HG02623 (cell line): Measurements from ENCODE around the gene LBR.
"Not testable (repeated sequence)": the region's sequence is repeated elsewhere in the genome, so short reads cannot be mapped to it uniquely, and the experiment has no call there.

Experiments used
- ATAC-seq: cut with Tn5 transposase; IDR thresholded peaks from one replicate; pipeline ENCODE4 v1.9.1; 2021; ENCODE audit warnings: moderate library complexity; ENCODE audit not compliant: unreplicated experiment

Gene LBR

GRCh38 chr1:225427235-225428067 is at the start of gene LBR:
Gene LBR (minus strand): TSS chr1:225428038. CDS start chr1:225424075, 3,963 bp downstream.
- peak; percentile 29 for ATAC-seq

GRCh38 chr1:225477296-225477911 is 49.6 kb upstream of the LBR start:
- ATAC-seq: no peak

- ATAC-seq: no peak
These were observed 48.7 kb upstream of the LBR start for GRCh38 chr1:225476538-225476988.

GRCh38 chr1:225476100-225476511 is 48.3 kb upstream of the LBR start:
- no peak for ATAC-seq

DNA sequence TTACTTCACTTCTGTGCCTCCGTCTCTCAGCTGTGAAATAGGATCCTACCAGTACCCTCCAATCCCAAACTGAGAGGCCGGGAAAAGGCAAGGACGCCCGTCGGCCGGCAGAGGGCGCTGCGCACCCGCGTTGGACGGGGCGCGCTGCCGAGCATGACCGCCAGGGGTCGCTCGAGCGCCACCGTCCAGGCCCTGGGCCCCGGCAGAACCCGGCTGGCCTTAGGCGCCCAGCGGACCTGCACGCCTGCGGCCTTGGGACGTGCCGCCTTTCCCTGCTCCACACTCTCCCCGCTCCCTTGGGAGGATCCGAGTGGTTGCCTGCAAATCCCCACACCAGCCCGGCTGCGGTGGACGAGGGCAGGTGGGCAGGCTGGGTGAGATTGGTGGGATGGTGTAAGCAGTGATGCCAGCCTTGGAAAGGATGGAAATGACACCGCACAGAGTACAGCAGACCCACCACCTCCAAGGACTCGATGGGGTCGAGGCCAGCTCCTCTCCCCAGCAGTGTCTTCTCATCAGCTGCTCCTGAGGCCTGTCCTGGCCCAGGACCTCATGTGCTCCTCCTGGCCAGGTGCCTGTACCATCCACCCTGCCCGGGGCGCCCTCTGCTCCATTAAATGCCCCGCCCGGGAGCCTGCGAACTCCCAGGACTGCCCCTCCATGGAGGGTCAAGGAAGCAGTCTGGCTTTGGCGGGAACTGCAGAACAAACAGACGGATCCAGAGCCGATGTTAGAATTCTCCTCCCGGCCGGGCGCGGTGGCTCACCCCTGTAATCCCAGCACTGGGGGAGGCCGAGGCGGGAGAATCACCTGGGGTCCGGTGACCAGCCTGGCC is 47.4 kb upstream of the LBR start:
- peak; percentile 77 for ATAC-seq

DNA sequence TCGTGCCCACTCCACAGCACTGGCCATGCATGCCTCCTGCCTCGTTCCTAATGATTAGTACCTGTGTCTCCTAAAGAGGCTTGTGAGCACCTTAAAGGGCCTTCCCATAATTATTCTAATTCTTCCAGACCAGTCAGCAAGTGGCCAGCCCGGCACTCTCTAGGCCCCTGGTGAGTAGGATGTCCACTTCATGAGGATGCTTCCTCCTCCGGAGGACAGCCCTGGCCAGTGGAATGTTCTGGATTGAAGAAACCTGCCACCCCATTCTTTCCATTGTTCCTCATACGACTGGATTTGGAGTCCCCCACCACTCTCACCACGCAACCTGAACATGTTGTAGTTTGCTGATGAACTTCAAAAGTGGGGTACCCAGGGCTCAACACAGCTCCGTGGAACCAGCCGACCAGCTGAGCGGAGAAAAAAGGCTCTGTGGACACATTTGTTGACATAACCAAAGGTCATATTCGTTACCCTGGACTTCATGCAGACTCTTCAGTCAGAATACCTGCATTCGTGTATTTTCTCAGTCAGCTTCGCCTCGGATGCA is 46.7 kb upstream of the LBR start:
- no peak for ATAC-seq

- ATAC-seq: not testable (repeated sequence)
These were observed 46.0 kb upstream of the LBR start for GRCh38 chr1:225473676-225474438.

DNA sequence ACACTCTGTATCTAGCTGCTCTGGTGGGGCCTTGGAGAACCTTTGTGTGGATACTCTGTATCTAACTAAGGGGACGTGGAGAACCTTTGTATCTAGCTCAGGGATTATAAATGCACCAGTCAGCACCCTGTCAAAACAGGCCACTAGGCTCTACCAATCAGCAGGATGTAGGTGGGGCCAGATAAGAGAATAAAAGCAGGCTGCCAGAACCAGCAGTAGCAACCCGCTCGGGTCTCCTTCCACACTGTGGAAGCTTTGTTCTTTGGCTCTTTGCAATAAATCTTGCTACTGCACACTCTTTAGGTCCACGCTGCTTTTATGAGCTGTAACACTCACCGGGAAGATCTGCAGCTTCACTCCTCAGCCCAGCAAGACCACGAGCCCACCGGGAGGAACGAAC is 45.4 kb upstream of the LBR start:
- ATAC-seq: not testable (repeated sequence)

GRCh38 chr1:225471453-225472301 is 43.8 kb upstream of the LBR start:
- ATAC-seq: no peak

GRCh38 chr1:225471109-225471452 is 43.2 kb upstream of the LBR start:
- ATAC-seq: no peak

- ATAC-seq: no peak
These were observed 42.6 kb upstream of the LBR start for GRCh38 chr1:225470211-225471108.

GRCh38 chr1:225469051-225469450 is 41.2 kb upstream of the LBR start:
- no peak for ATAC-seq

DNA sequence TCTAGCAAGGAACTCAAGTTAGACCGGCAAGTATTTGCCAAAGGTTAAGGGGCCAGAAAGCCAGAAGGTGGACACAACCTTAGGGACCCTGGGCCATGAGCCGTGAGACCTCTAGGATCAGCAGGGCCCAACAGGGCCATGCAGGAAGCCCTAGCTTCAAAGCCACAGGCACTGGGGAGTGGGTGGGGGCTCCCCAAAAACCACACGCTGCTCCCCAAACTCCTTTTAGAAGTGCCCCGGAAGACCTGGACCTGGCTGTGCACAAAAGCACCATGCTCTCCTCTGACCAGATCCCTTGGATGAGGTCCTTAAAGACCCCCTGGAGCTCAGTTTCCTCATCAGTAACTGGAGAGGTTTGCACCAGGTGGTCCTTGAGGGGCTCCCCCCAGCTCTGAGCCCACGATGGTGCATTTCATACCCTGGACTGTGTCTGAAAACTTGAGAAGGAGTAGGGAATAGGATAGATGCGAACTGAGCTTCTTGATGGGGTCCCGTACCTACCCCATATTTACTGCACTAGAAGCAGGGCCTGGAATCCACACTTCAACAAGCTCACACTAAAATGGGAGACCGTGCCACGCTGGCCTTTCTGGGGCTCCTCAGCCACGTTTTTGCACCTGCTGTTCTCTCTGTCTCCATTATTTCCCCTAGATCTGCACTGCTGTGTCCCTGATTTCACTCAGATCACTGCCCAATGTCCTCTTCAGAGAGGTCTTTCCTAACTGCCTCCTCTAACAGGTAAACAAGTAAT is 40.6 kb upstream of the LBR start:
- no peak for ATAC-seq

DNA sequence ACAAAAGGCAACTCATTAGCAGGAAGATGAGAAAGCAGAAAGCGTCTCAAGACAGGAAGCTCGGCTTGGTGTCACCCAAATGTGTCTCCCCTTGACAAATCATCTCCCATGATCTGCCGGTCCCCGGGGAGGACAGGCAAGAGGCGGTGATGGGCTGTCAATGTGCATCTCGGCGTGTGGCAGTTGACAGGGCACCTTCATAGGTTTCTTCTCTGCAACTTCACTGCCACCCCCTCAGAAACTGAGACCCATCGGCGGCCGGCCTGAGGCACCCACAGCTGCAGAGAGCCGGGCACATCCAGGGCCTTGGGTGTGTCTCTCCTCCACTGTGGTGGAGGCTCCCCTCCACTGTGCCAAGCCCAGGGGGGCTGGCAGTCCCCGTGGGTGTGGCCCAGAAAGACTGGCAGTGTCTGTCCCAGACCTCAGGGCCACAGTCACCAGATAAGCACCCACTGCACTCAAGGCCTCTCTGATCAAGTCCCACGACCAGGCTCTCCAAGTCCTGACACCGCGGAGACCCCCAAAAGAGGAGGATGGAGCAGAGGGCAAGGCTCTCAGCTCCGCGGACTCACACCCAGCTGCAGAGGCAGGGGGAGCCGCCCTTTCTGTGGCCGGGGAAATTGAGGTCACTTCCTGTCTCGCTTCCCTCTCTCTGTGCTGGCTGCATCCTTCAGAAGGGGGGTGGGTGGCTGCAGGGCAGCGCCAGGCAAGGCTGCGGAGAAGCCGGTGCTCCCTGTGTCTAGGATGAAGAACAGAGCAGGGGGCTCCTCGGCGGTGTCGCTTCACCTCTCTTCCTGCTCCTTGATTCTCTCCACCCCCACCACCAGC is 39.6 kb upstream of the LBR start:
- ATAC-seq: peak; percentile 93

- ATAC-seq: no peak
These were observed 39.0 kb upstream of the LBR start for GRCh38 chr1:225466848-225467192.

DNA sequence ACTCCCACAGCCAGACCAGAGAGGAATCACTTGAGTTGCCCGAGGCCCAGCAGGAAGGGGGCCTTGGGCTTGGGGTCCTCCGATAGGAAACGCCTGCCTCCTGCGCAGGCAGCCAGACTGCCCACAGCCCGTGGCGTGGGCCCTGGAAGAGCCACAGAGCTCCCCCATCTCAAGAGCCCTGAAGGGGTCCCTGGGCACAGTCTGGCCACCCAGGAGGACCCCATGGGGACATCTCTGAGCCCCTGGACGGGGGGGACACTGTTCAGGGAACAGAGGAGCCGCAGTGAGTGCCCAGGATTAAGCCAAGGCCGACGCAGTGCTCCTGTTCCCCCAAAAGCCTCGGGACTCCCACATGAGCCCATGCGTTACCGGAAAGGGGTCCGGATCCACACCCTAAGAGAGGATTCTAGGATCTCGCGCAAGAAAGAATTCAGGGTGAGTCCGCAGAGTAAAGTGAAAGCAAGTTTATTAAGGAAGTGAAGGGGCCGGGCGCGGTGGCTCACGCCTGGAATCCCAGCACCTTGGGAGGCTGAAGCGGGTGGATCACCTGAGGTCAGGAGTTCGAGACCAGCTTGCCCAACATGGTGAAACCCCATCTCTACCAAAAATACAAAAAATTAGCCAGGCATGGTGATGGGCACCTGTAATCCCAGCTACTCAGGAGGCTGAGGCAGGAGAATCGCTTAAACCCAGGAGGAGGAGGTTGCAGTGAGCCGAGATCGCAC is 38.1 kb upstream of the LBR start:
- no peak for ATAC-seq
